ENCODE results near the gene LRCH1.
"Not testable (repeated sequence)": the region's sequence is repeated elsewhere in the genome, so short reads cannot be mapped to it uniquely, and the experiment has no call there.

Gene LRCH1

DNA sequence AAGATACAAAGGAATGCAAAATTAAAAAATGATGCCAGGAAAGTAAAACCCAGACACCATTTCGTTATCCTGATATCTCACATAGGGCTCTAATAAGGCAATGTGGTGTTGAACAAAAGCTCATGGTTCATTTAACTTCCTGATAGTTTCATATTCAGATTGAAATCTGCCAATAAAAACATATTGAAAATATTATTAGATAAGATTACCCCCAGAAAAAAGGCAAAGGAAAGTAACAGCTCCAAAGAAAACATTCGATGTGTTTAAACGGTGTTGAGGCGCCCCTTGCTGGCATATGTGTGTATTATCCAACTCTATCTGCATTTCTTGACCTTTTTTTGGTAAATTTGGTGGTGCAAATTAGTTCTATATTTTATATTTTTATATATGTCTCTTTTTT lies 168.1 kb downstream of the LRCH1 start:
- DNase-seq: no peak

DNA sequence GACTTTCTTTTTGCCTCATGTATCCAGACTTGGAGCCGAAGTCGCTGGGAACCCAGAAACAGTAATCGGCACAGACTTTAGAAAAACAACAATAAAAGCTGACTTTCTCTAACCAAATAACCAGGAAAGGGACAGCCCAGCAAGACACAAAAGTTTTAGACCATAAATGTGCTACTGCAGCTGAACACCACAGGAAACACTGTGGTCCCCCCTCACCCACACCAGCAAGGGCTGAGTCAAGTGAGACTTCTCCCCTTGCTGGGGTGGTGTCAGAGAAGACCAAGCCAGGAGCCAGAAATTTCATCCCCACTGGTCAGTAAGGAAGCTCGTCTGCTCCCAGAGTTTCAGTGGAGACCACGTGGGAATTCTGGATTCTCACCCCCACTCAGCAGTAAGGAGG lies 173.4 kb downstream of the LRCH1 start:
- no peak for DNase-seq

DNA sequence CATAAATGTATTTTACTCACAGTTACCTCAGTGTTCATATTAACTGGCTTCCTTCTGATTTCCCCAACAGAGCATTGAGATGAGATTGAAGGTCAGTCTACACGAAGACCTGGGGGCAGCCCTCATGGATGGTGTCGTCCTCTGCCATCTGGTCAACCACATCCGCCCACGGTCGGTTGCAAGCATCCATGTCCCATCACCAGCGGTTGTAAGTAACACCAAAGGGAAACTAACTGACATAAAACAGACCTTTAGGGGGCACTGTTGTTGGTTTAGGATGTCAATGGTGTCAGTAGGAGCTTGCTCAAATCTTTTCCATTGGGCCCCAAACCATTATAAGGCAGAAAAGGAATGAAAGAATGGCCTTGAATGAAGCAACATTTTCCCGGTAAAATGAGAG lies 175.8 kb downstream of the LRCH1 start:
- no peak for DNase-seq

DNA sequence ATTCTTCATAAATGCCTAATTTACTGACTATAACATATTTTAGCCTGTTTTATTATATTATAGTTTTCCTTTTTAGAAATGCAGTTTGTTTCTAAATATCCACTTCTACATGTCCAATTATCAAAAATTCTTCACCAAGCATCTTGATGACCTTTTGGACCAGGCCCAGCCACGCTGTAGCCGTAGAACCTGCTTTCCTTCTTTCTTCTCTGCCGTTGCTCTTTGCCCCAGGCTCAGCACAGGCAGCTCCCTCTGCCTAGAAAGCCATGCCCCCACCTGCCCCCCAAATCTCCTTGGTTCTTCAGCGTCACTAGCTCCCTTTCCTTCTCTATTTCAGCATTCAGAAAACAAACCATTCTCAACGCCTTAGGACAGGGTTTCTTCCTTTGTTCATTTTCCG lies 178.6 kb downstream of the LRCH1 start:
- no peak for DNase-seq

DNA sequence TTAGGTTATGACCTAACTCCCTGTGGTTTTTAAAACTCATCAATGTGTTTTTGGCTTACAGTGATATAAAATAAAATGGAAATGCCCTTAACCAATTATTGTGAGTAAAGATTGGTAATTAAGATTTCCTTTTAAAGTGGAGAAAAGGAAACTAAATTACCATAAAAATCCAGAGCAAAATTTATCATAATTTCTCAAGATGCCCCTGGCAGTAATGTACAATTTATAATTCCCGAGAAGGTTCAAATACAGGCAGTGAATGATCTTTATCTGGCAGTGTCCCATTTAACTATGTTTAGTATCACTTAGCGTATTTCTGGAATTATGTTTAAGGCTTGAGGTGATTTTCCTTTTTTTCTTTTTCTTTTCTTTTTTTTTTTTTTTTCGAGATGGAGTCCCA lies 182.5 kb downstream of the LRCH1 start:
- no peak for DNase-seq

DNA sequence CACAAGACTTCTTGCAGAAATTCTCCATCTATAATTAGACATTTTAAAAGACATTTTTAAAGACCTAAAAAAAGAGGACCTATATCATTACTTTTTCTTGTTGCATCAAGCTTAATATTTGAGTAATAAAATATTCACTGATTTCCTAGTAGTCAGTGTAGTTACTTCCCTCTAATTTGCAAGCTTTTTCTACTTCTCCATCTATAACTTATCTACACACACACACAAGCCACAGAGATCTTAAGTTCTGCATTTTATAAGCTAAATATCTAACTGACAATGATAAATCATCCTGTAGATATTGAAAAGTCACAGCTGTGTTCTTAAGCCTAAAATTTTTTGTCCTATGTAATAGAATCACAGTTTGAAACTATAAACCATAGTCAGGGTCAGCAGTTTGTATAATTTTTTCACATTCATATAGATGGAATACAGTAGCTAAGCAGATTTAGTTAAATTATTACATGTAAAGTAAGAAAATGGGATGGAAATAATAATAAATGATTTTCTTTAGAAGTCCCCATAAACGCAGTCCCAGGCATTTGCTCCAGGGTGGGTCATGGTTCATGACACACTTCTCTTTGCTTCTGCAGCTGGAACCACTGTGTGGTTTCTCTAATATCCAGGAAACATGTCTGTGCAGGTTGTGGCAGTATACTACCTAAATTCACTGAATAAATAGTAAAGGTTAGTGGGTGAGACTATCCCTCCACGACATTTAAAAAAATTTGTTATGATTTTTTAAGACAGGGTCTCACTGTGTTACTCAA lies 183.8 kb downstream of the LRCH1 start:
- DNase-seq: no peak

DNA sequence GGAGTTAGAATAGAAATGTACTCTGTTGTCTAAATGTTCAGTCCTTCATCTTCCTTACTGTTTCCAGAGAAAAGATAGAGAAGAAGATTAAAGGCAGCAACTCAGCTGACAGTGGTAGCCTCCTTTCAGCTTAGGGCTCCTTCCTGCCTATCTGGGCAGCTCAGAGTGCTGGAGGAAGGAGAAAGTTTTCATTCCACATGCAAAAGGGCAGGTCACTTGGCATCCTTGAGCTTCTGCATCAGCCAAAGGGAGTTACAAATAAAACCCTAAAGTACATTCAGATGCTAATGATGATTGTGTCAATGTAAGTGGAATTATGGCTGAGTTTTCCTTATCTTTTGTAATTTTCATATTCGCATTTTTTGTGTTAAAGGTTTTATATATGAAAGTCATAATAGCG lies 185.1 kb downstream of the LRCH1 start:
- no peak for DNase-seq

DNA sequence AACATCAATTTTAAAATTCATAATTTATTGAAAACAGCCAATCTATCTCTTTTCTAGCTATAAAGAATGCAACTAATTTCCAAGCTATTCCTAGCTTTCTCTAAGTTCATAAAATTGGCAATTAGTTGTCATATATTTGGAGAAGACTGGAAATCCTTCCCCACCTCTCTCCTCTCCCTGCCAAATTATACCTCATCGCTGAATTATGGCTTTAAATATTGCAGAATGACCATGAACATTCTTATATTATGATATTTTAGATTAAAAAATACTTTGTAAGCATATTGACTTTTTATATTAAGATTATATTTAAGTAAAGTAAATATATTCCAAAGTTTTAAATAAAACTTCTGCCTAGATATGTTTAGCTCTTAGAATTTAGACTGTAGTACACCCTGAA lies 185.8 kb downstream of the LRCH1 start:
- no peak for DNase-seq

DNA sequence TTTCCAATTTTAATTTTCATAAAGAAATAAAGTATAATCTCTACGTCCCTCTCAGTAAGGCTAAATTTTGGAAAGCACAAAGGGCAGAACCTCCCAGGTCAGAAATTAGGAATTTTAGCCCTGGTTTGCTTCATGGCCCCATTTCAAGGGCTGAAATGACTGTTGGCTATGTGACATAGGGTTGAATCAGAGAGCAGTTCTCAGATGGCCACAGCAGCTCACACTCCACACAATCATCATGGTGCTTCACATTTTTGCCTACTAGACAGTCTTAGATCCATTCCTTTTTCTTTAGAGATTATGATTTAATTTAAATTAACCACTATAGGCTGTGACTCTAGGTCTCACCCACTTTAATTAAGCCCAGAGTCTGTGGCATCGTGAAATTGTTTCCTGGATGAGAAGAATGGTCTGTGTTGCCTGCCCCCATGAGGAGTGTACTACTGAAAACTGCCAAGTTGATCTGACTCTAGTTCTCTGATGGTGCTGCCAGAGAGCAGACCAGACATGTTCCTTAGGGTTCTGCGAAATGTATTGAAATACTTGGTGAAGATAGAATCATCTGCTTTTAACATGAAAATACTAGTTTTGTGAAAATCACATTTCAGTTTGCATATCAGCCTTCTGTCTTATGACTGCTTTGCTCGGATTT lies 186.6 kb downstream of the LRCH1 start:
- DNase-seq: no peak

DNA sequence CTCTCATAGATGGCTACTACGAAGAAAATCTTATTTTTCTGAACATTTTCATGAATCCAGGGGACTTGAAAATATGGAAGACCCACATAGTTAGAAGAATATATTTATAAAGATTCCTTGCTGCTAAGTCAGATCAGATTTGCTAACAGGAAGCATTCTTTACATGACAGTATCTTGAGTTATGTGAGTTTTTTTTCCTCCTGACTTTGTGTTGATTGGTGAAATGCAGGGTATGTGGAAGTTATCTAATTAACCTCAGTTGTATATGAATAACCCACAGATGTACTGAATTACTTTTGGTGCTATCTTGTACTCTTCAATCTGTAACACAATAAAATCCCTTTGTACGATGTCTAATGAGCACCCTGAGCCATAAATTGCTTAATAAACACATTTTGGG lies 190.2 kb downstream of the LRCH1 start:
- DNase-seq: no peak

DNA sequence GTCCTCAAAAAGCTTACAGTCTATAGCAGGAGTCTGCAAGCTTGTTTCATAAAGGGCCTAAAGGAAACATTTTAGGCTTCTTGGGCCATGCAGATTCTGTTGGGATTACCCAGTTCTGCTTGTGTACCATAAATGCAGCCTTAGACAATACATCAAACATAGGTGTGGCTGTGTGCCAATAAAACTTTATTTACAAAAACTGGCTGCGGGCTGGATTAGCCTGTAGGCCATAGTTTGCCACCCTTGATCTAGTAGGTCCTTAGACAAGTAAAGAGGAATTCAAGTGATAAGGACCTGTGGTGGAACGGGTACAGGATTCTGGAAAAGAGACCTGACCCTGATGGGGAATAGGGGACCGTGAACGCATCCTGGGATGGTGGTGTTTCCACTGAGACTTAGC lies 192.1 kb downstream of the LRCH1 start:
- DNase-seq: no peak

DNA sequence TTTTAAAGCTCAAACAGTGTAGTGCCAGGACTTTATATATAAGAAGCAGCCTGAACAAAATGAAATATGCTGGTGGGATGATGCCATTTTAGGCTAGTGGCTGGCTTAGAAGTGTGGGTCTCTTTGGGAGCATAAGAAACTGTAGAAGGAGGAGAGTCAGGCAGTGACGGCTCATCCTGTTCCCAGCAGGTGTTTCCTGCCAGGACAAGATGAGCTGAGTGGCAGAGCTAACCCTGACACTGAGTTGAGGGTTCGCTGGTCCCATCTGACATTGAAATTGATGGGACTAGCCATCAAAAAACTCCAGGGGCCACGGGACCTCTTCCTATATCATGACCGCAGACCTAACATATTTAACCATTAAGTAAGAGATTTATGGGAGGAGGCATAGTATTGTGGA lies 192.7 kb downstream of the LRCH1 start:
- no peak for DNase-seq

DNA sequence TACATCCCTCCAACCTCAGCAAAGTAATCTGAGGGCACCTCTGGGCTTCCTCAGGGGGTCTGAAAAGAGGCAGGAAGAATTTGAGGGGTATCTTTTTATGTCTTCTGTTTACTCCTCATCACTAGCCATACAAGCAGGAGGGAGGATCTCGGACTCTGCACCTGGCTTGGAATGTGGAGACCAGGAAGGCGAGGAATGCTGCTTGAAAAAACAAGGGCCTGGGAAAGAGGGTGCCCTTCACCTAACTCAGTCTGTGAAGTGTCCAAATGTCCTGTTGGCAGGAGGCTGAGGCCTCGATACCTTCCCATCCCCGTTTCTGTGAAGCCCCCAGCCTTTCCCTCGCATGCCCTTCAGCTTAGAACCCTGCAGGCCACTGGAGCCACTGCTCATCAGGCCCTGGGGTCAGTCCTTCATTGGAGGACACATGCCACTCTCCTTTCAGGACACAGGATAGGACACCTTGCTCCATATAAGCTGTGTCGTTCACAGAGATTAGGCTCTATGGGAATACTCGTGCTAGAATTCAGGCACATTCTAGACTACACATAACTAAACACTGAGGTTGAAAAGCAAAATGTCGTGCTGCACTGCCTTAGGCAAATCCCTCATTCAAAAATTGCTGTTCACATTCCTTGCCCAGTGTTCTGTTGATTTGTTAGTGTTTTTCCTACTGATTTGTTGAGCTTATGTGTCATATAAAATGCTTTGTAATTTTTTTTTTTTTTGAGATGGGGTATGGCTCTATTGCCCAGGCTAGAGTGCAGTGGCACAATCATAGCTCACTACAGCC lies 194.3 kb downstream of the LRCH1 start:
- DNase-seq: no peak

DNA sequence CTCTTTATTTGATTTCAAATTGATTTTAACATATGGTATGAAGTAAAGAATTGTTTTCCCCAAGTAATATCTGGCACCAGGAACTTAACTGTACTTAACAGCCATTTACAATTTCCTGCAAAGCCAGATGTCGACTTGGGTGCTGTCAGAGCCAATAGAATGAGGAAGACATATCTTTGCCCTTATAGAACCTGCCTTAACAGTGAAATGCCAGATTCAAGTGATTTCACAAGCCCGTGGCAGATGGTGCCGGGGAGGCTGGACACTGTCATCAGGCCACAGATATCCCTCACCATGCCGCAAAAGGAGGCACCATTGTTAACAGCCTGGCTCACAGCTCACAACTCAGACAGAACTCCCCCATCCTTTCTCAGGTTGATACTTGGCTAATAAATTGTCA lies 195.3 kb downstream of the LRCH1 start:
- DNase-seq: no peak

DNA sequence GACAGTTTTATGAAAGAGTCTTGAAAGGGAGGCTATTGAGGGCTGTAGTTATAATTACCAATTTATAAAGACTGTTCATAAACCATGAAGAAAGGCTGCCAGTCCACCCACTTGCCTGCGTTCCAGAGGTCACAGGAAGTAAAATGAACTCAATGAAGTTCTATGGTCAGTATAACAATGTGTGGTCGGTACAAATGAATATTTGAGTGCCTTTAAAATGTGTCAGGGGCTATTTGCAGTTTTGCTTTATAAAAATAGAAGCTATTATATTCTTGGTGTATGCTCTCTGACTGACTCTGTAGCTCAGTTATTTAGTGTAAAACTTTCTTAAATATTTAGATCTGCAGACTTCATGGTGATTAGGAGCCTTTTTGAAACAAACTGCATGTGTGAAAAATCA lies 197.0 kb downstream of the LRCH1 start:
- DNase-seq: no peak

DNA sequence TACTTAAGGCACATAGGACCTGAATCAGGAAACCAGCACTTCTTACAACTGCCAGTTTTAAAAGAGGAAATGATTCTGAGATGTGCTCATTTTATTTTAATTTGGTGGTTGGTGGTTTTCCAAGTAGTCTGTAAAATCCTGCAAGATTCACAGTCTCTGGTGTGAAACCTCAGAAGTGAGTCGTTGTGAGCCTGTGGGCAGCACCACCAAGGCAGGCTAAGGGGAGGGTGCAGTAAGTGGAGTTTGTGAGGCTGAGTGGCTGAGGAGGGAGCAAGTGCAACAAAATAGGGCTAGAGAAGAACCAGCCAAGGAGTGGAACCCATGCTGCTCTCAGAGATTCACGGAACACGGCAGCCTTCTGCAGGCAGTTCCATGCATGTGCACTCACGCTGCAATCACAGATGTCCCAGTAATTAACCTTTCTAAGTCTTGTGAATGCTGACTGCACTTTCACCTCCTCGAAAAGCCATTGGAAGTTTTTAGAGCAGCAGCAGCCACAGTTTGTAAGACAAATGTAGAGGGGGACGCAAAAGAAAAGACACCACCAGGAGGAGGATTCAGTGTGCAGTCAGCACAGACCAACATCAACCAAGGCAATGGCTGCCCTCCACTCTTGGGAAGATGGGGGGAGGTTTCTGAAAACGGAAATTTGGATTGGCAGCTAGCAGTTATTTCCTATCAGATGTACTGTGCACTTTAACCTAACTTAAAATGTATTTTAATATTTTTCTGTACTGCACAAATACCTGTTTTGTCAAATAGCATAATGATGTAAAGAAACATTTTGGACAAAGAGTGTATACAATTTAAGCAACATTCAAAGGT lies 199.1 kb downstream of the LRCH1 start:
- DNase-seq: no peak

DNA sequence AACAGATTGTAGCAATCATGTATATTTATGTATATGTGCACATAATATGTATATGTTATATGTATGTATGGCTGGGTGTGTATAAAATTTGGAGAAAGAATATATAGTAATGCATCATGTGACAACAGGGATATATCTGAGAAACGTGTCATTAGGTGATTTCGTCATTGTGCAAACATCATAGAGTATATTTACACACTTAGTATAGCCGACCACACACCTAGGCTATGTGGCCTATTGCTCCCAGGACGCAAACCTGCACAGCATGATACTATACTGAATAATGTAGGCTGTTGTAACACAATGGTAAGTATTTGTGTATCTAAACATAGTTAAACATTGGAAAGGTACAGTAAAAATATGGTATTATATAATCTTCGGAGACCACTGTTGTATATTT lies 200.2 kb downstream of the LRCH1 start:
- DNase-seq: no peak

DNA sequence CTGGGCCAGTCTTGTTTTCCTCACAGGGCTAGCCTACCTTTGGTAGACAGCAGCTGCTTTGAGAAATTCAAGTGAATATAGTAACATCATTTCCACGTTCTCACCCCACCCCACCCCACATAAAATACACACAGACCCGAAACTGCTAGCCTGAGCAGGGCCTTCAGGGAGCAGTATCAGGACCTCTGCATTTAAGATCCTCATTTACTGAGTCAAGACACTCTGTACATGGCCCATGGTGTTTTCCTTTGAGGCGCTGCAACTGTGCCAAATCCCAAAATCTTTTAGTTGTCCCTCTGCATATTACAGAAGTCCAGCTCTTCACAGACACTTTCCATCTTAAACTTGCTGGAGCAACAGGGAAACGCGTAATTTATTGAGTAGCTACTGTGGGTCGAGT lies 200.9 kb downstream of the LRCH1 start:
- DNase-seq: no peak

DNA sequence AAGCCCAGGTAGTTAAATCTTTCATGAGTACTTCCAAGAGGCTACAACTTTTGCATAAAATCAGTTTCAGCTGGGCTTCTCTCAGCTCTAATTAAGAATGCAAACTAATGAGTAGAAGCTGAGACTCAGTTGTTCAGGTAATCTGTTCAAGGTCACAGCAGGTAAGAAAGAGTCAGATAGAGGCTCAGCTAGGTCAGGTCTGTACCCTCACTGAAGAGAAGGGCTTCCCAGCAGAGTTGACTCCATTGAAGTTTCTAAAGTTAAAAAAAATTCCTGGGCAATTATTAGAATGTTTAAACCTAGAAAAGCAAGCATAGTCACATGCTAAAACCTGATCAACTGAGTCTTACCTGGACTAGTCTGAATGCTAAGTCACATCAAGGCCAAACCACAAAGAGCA lies 201.8 kb downstream of the LRCH1 start:
- no peak for DNase-seq

DNA sequence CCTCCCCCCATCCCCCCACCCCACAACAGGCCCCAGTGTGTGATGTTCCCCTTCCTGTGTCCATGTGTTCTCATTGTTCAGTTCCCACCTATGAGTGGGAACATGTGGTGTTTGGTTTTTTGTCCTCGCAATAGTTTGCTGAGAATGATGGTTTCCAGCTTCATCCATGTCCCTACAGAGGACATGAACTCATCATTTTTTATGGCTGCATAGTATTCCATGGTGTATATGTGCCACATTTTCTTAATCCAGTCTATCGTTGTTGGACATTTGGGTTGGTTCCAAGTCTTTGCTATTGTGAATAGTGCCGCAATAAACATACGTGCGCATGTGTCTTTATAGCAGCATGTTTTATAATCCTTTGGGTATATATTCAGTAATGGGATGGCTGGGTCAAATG lies 202.5 kb downstream of the LRCH1 start:
- not testable (repeated sequence) for DNase-seq

DNA sequence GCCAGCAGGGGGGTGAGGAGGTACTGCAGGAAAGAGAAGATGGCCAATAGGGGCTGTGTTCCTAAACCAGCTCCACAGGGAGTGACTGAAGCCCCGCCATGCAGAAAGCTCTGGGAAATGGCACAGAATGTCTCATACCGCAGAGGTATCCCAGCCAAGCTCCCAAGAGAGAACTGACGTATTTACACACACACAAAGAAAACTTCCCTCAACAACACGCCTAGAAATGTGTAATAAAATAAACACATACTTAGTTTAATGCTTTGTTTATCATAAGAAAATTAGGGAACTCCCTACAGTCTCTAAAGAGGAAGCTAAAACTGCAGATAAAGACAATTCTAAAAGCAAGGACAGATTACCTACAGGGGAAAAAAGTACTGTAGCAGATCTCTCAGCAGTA lies 204.0 kb downstream of the LRCH1 start:
- no peak for DNase-seq

DNA sequence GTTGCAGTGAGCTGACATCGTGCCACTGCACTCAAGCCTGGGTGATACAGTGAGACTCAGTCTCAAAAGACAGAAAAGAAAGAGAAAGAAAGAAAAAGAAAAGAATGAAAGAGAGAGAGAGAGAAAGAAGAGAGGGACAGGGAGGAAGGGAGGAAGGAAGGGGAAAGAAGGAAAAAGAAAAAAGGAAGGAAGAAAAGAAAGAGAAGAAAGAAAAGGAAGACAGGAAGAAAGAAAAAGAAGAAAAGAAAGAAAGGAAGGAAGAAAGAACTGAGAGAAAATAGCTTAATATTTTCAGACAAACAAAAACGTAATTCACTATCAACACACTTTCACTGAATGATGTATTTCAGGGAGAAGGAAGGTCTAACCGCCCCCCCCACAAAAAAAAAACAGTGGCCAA lies 204.7 kb downstream of the LRCH1 start:
- no peak for DNase-seq

DNA sequence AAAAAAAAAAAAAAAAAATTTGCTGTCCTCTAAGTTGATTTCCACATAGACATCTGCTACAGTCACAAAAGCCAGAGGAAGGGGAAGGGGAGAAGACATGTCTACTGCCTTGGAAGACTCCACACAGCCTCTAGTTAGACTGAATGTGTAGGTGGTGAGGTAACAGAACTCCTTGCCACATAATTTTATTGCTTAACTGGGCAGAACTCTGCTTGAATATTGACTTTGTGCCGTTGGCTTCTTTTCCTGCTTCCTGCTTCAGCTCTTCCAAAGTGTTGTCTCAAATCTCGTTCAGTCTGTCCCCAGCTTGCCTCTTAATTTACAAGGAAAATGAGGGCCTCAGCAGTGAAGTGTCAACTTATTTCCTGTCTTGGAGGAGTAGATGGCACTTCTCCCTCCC lies 206.9 kb downstream of the LRCH1 start:
- DNase-seq: no peak

Measured in activated gamma-delta T cell (primary cell).